Jurkat, Clone E6-1 (cell line): Measurements from ENCODE around the gene SPSB3. TPM values are rescaled to one million over a fixed set of nuclear protein-coding genes. Genes with fewer than 3 reads are reported as not detected.

Experiments
- DNase-seq: peaks from one replicate; pipeline ENCODE4 v3.0.0-alpha.2; 2011; ENCODE audit warnings: low read depth, low spot score
- H3K4me3 ChIP-seq: 2 replicates; pipeline ENCODE4 v1.5.1; 2011; ENCODE audit warnings: mild to moderate bottlenecking, low read length, control low read depth, moderate library complexity
- polyA plus RNA-seq: library from polyadenylated mRNA; unstranded; fragments of >200 nt; gene quantifications from one replicate; pipeline ENCODE4 v1.2.1, GENCODE V29; 2012; ENCODE audit warnings: missing spikeins; ENCODE audit not compliant: insufficient read length, insufficient read depth

The SPSB3 gene
- polyA plus RNA-seq = 32.5 TPM

GRCh38 chr16:1782408-1783264 lies at the start of gene SPSB3, which contains the start of gene NUBP2:
Gene SPSB3 (minus strand): TSS chr16:1782571. CDS start chr16:1781483, 1,088 bp downstream.
Gene NUBP2 (plus strand): TSS chr16:1782960. CDS start chr16:1783021, 61 bp downstream.
- peak; percentile 100 for DNase-seq

GRCh38 chr16:1831186-1832075 lies 49.1 kb upstream of the SPSB3 start:
- H3K4me3 ChIP-seq = no peak overlapping the region
- no peak for DNase-seq

More at GRCh38 chr16:1782408-1783264, at the start of gene SPSB3, which contains the start of gene NUBP2:
- peak within 1 kb of the TSS; percentile 75 for H3K4me3 ChIP-seq

- H3K4me3 ChIP-seq = no peak overlapping the region
- no peak for DNase-seq
Observed at GRCh38 chr16:1830213-1830612, 47.8 kb upstream of the SPSB3 start.

- H3K4me3 ChIP-seq = no peak overlapping the region
- DNase-seq = no peak
Observed at GRCh38 chr16:1828645-1829410, 46.5 kb upstream of the SPSB3 start.

GRCh38 chr16:1826691-1827573 lies 44.6 kb upstream of the SPSB3 start, which contains the start of the genes FAHD1 and HAGH:
Gene FAHD1 (plus strand): TSS chr16:1827206. CDS start chr16:1827239, 33 bp downstream.
Gene HAGH (minus strand): TSS chr16:1826825. CDS start chr16:1826787, 38 bp downstream.
- peak; percentile 87 for DNase-seq
- H3K4me3 ChIP-seq = peak within 1 kb of the TSS; percentile 96

- H3K4me3 ChIP-seq = peak overlapping the region; percentile 96
- peak; percentile 47 for DNase-seq
Observed at GRCh38 chr16:1825864-1826690, 43.7 kb upstream of the SPSB3 start.

GRCh38 chr16:1825381-1825863 lies 43.1 kb upstream of the SPSB3 start:
- DNase-seq = no peak
- peak overlapping the region; percentile 96 for H3K4me3 ChIP-seq

- DNase-seq = peak; percentile 14
- no peak overlapping the region for H3K4me3 ChIP-seq
Observed at GRCh38 chr16:1823821-1824220, 41.5 kb upstream of the SPSB3 start.

- no peak overlapping the region for H3K4me3 ChIP-seq
Observed at GRCh38 chr16:1822801-1823200, 40.4 kb upstream of the SPSB3 start.

GRCh38 chr16:1821861-1822611 lies 39.7 kb upstream of the SPSB3 start:
- no peak overlapping the region for H3K4me3 ChIP-seq
- DNase-seq = no peak

More at GRCh38 chr16:1822801-1823200, 40.4 kb upstream of the SPSB3 start:
- DNase-seq = no peak

- H3K4me3 ChIP-seq = no peak overlapping the region
- no peak for DNase-seq
Observed at GRCh38 chr16:1820946-1821290, 38.5 kb upstream of the SPSB3 start.

GRCh38 chr16:1820096-1820945 lies 38.0 kb upstream of the SPSB3 start:
- H3K4me3 ChIP-seq = no peak overlapping the region
- DNase-seq = no peak

GRCh38 chr16:1819611-1820010 lies 37.2 kb upstream of the SPSB3 start:
- DNase-seq = no peak
- no peak overlapping the region for H3K4me3 ChIP-seq

- DNase-seq = no peak
- no peak overlapping the region for H3K4me3 ChIP-seq
Observed at GRCh38 chr16:1818873-1819525, 36.6 kb upstream of the SPSB3 start.
